ENCODE data around the gene NAGK. TPM values are rescaled to one million over a fixed set of nuclear protein-coding genes. Genes with fewer than 3 reads are reported as not detected.
"Not testable (repeated sequence)": the region's sequence is repeated elsewhere in the genome, so short reads cannot be mapped to it uniquely, and the experiment has no call there.

Gene NAGK
- total and polyA plus RNA-seq, 2 donors (not counting 3 experiments of a cell fraction or from before 2014, with no cell fraction given): 130 to 184 TPM

DNA sequence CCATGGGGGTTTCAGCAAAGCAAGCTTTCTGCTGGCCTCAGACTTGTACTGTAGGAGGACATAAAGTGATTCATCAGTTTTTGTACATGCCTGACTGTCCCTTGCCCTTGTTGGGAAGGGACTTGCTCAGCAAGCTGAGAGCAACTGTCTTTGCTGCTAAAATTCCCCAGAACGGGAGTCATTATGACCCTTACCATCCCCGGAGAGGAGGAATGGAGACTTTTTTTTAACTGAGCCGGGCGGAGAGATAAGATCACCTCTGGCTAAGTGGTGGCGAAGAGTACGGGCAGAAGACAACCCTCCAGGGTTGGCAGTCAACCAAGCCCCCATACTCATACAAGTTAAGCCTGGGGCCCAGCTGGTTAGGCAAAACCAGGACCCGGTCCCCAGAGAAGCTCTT, 20.4 kb upstream of the NAGK start:
- ChIA-PET POLR2A (no interaction called here), CTCF (no interaction called here)
- H3K9me1 ChIP-seq (replicated peaks; ENCODE audit: control insufficient read depth, extremely low read depth, insufficient read depth, low read length): no peaks in the 10 kb centered on the region
- no peak overlapping the region for H3K4me2 ChIP-seq (ENCODE audit: insufficient read depth, low read length)
- no peaks in the 10 kb centered on the region for H3K9me3 ChIP-seq (replicated peaks; ENCODE audit: control insufficient read depth, insufficient read depth, low read length)
- no peak overlapping the region for H3K27ac ChIP-seq (ENCODE audit: insufficient read depth, low read depth, low read length)
- no peaks in the 10 kb centered on the region for H4K20me1 ChIP-seq (replicated peaks; ENCODE audit: control insufficient read depth, extremely low read depth, insufficient read depth, low read length)
- intact Hi-C loops (cut with micrococcal nuclease) (no loop called here), dilution Hi-C loops (cut with MboI; ENCODE audit: extremely low pct_ligation_motif_present, low sequenced_read_pairs) (no loop called here)
- H3K9ac ChIP-seq (replicated peaks; ENCODE audit: extremely low read depth, insufficient read depth, low read length): no peak overlapping the region
- no peaks in the 10 kb centered on the region for H3K36me3 ChIP-seq (ENCODE audit: control insufficient read depth in 2 of 2, extremely low read depth in 1 of 2, insufficient read depth in 2 of 2, low read length in 2 of 2)
- H3K79me2 ChIP-seq (ENCODE audit: control insufficient read depth, insufficient read depth, low read length): no peaks in the 10 kb centered on the region
- BruUV-seq (replicated peaks): no TSS peak
- DNase-seq (ENCODE audit: low read depth, low spot score) (no peak), FAIRE-seq (no peak)
- H3K4me3 ChIP-seq (replicated peaks in 1 of 3; ENCODE audit: insufficient read depth in 1 of 3, low read depth in 1 of 3, low read length in 3 of 3): no peak overlapping the region
- H3K4me1 ChIP-seq (ENCODE audit: control insufficient read depth, extremely low read depth, insufficient read depth, low read length): no peaks in the 10 kb centered on the region
- H2AFZ ChIP-seq (ENCODE audit: low read depth, low read length): no peak overlapping the region
- TF ChIP-seq POLR2A (IDR thresholded peaks at IDR 0.05; ENCODE audit: low read depth, low read length): no peak
- no peak for TF ChIP-seq MYC (IDR thresholded peaks at IDR 0.05; ENCODE audit: low read depth, low read length)
- no peak for TF ChIP-seq EZH2 (IDR thresholded peaks at IDR 0.05; ENCODE audit: borderline replicate concordance, low read depth, low read length, severe bottlenecking)
- no peaks in the 10 kb centered on the region for H3K27me3 ChIP-seq (ENCODE audit: control insufficient read depth in 2 of 2, insufficient read depth in 2 of 2, low read length in 2 of 2)

DNA sequence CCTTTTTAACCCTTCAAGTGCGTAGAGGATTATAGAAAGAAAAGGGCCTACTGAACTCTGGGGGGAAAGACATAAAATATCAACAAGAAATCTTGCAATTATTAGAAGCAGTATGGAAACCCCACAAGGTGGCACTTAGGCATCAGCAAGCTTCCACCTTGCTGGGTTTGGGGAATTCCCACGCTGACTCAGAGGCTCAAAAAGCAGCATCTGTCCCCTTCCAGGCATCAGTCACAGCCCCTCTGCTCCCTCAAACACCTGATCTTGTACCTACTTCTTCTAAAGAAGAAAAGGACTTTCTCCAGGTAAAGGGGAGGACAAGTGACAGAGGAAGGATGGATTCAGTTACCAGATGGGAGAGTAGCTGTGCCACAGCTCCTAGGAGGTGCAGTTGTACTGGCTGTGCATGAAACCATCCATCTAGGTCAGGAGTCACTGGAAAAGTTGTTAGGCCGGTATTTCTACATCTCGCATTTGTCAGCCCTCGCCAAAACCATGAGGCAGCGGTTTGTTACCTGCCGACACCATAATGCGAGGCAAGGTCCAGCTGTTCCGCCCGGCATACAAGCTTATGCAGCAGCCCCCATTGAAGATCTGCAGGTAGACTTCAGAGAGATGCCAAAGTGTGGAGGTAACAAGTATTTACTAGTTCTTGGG, 18.6 kb upstream of the NAGK start:
- H3K9ac ChIP-seq (replicated peaks; ENCODE audit: extremely low read depth, insufficient read depth, low read length); dilution Hi-C loops (cut with MboI; ENCODE audit: extremely low pct_ligation_motif_present, low sequenced_read_pairs); H4K20me1 ChIP-seq (replicated peaks; ENCODE audit: control insufficient read depth, extremely low read depth, insufficient read depth, low read length); H3K4me3 ChIP-seq (replicated peaks in 1 of 3; ENCODE audit: insufficient read depth in 1 of 3, low read depth in 1 of 3, low read length in 3 of 3); H2AFZ ChIP-seq (ENCODE audit: low read depth, low read length); DNase-seq (ENCODE audit: low read depth, low spot score); BruUV-seq (replicated peaks); H3K27me3 ChIP-seq (ENCODE audit: control insufficient read depth in 2 of 2, insufficient read depth in 2 of 2, low read length in 2 of 2); intact Hi-C loops (cut with micrococcal nuclease); H3K4me1 ChIP-seq (ENCODE audit: control insufficient read depth, extremely low read depth, insufficient read depth, low read length); H3K9me3 ChIP-seq (replicated peaks; ENCODE audit: control insufficient read depth, insufficient read depth, low read length); FAIRE-seq; H3K79me2 ChIP-seq (ENCODE audit: control insufficient read depth, insufficient read depth, low read length); H3K36me3 ChIP-seq (ENCODE audit: control insufficient read depth in 2 of 2, extremely low read depth in 1 of 2, insufficient read depth in 2 of 2, low read length in 2 of 2); H3K27ac ChIP-seq (ENCODE audit: insufficient read depth, low read depth, low read length); H3K4me2 ChIP-seq (ENCODE audit: insufficient read depth, low read length); POLR2A ChIA-PET; CTCF ChIA-PET; H3K9me1 ChIP-seq (replicated peaks; ENCODE audit: control insufficient read depth, extremely low read depth, insufficient read depth, low read length): not testable (repeated sequence)

DNA sequence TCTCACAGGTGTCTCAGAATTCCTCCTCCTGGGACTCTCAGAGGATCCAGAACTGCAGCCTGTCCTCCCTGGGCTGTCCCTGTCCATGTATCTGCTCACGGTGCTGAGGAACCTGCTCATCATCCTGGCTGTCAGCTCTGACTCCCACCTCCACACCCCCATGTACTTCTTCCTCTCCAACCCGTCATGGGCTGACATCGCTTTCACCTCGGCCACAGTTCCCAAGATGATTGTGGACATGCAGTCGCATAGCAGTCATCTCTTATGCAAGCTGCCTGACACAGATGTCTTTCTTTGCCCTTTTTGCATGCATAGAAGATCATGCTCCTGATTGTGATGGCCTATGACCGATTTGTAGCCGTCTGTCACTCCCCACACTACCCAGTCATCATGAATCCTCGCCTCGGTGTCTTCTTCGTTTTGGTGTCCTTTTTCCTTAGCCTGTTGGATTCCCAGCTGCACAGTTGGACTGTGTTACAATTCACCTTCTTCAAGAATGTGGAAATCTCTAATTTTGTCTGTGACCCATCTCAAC, 13.2 kb upstream of the NAGK start:
- H3K79me2 ChIP-seq (ENCODE audit: control insufficient read depth, insufficient read depth, low read length); dilution Hi-C loops (cut with MboI; ENCODE audit: extremely low pct_ligation_motif_present, low sequenced_read_pairs); H3K9me1 ChIP-seq (replicated peaks; ENCODE audit: control insufficient read depth, extremely low read depth, insufficient read depth, low read length); POLR2A ChIA-PET; H3K9me3 ChIP-seq (replicated peaks; ENCODE audit: control insufficient read depth, insufficient read depth, low read length); H3K36me3 ChIP-seq (ENCODE audit: control insufficient read depth in 2 of 2, extremely low read depth in 1 of 2, insufficient read depth in 2 of 2, low read length in 2 of 2); H2AFZ ChIP-seq (ENCODE audit: low read depth, low read length); DNase-seq (ENCODE audit: low read depth, low spot score); H3K4me3 ChIP-seq (replicated peaks in 1 of 3; ENCODE audit: insufficient read depth in 1 of 3, low read depth in 1 of 3, low read length in 3 of 3); CTCF ChIA-PET; H3K4me2 ChIP-seq (ENCODE audit: insufficient read depth, low read length); H3K27ac ChIP-seq (ENCODE audit: insufficient read depth, low read depth, low read length); H3K4me1 ChIP-seq (ENCODE audit: control insufficient read depth, extremely low read depth, insufficient read depth, low read length); H4K20me1 ChIP-seq (replicated peaks; ENCODE audit: control insufficient read depth, extremely low read depth, insufficient read depth, low read length); H3K9ac ChIP-seq (replicated peaks; ENCODE audit: extremely low read depth, insufficient read depth, low read length); BruUV-seq (replicated peaks); intact Hi-C loops (cut with micrococcal nuclease); H3K27me3 ChIP-seq (ENCODE audit: control insufficient read depth in 2 of 2, insufficient read depth in 2 of 2, low read length in 2 of 2); FAIRE-seq: not testable (repeated sequence)
